DMS79 treated with DMSO at 0.1 percent for 48 hours (cell line): ENCODE results near the gene FER.
"Not testable (repeated sequence)": the region's sequence is repeated elsewhere in the genome, so short reads cannot be mapped to it uniquely, and the experiment has no call there.

ENCODE experiments used
- DNase-seq: peaks from one replicate; lab custom pipeline; 2025; lab: John Stamatoyannopoulos, UW

The FER gene

GRCh38 chr5:108747111-108747773 lies 455 bp upstream of the FER start:
- DNase-seq = no peak

GRCh38 chr5:108748401-108749127 lies 867 bp downstream of the FER start:
- peak; percentile 93 for DNase-seq

GRCh38 chr5:108749128-108749861 lies 1.6 kb downstream of the FER start:
- peak; percentile 10 for DNase-seq

GRCh38 chr5:108753331-108753730 lies 5.6 kb downstream of the FER start:
- DNase-seq = no peak

- DNase-seq = no peak
Observed at GRCh38 chr5:108753877-108754276, 6.2 kb downstream of the FER start.

GRCh38 chr5:108760512-108760911 lies 12.8 kb downstream of the FER start:
- DNase-seq = no peak

- no peak for DNase-seq
Observed at GRCh38 chr5:108762660-108763059, 15.0 kb downstream of the FER start.

GRCh38 chr5:108763222-108763916 lies 15.7 kb downstream of the FER start:
- DNase-seq = no peak

- no peak for DNase-seq
Observed at GRCh38 chr5:108765647-108766046, 17.9 kb downstream of the FER start.

GRCh38 chr5:108766916-108767315 lies 19.2 kb downstream of the FER start:
- DNase-seq = not testable (repeated sequence)

GRCh38 chr5:108769352-108769751 lies 21.7 kb downstream of the FER start:
- no peak for DNase-seq

GRCh38 chr5:108772626-108773025 lies 24.9 kb downstream of the FER start:
- no peak for DNase-seq

GRCh38 chr5:108773330-108773729 lies 25.6 kb downstream of the FER start:
- DNase-seq = no peak

GRCh38 chr5:108774079-108774478 lies 26.4 kb downstream of the FER start:
- not testable (repeated sequence) for DNase-seq

GRCh38 chr5:108777582-108777981 lies 29.9 kb downstream of the FER start:
- DNase-seq = not testable (repeated sequence)

GRCh38 chr5:108784577-108784976 lies 36.9 kb downstream of the FER start:
- DNase-seq = not testable (repeated sequence)

- DNase-seq = no peak
Observed at GRCh38 chr5:108786806-108787483, 39.2 kb downstream of the FER start.

- DNase-seq = no peak
Observed at GRCh38 chr5:108788142-108788541, 40.4 kb downstream of the FER start.

GRCh38 chr5:108793207-108793606 lies 45.5 kb downstream of the FER start:
- DNase-seq = no peak

GRCh38 chr5:108794349-108794748 lies 46.7 kb downstream of the FER start:
- not testable (repeated sequence) for DNase-seq

- DNase-seq = no peak
Observed at GRCh38 chr5:108797396-108797795, 49.7 kb downstream of the FER start.

- DNase-seq = no peak
Observed at GRCh38 chr5:108797986-108798385, 50.3 kb downstream of the FER start.
